ENCODE data around the gene NAT16.
"Not testable (repeated sequence)": the region's sequence is repeated elsewhere in the genome, so short reads cannot be mapped to it uniquely, and the experiment has no call there.

Gene NAT16

GRCh38 chr7:101156866-101157589 is 23.1 kb downstream of the NAT16 start:
- DNase-seq (ENCODE audit: low read depth, low spot score), result no peak

GRCh38 chr7:101156277-101156676 is 23.8 kb downstream of the NAT16 start:
- DNase-seq (ENCODE audit: low read depth, low spot score), result no peak

GRCh38 chr7:101155303-101155702 is 24.8 kb downstream of the NAT16 start:
- no peak for DNase-seq (ENCODE audit: low read depth, low spot score)

- no peak for DNase-seq (ENCODE audit: low read depth, low spot score)
Observed at GRCh38 chr7:101154693-101155102, 25.4 kb downstream of the NAT16 start.

GRCh38 chr7:101153969-101154692 is 26.0 kb downstream of the NAT16 start, which contains the start of gene AP1S1:
AP1S1 (plus strand) TSS chr7:101154476; CDS start chr7:101154515, 39 bp downstream.
- DNase-seq (ENCODE audit: low read depth, low spot score), result peak; percentile 44

- DNase-seq (ENCODE audit: low read depth, low spot score), result no peak
Observed at GRCh38 chr7:101151908-101152651, 28.0 kb downstream of the NAT16 start.

- no peak for DNase-seq (ENCODE audit: low read depth, low spot score)
Observed at GRCh38 chr7:101140746-101141382, 39.2 kb downstream of the NAT16 start.

- no peak for DNase-seq (ENCODE audit: low read depth, low spot score)
Observed at GRCh38 chr7:101140339-101140699, 39.8 kb downstream of the NAT16 start.

- DNase-seq (ENCODE audit: low read depth, low spot score), result peak; percentile 82
Observed at GRCh38 chr7:101138213-101138870, 41.8 kb downstream of the NAT16 start.

- DNase-seq (ENCODE audit: low read depth, low spot score), result no peak
Observed at GRCh38 chr7:101137651-101138212, 42.4 kb downstream of the NAT16 start.

GRCh38 chr7:101134399-101134980 is 45.6 kb downstream of the NAT16 start:
- no peak for DNase-seq (ENCODE audit: low read depth, low spot score)

- DNase-seq (ENCODE audit: low read depth, low spot score), result no peak
Observed at GRCh38 chr7:101133621-101134398, 46.3 kb downstream of the NAT16 start.

- DNase-seq (ENCODE audit: low read depth, low spot score), result not testable (repeated sequence)
Observed at GRCh38 chr7:101132626-101133600, 47.2 kb downstream of the NAT16 start.

- no peak for DNase-seq (ENCODE audit: low read depth, low spot score)
Observed at GRCh38 chr7:101129603-101130117, 50.4 kb downstream of the NAT16 start.

- no peak for DNase-seq (ENCODE audit: low read depth, low spot score)
Observed at GRCh38 chr7:101128040-101128834, 51.9 kb downstream of the NAT16 start.

- no peak for DNase-seq (ENCODE audit: low read depth, low spot score)
Observed at GRCh38 chr7:101127460-101128039, 52.5 kb downstream of the NAT16 start.
